HS-5 (cell line): ENCODE measurements around the gene TMEM244.
"Not testable (repeated sequence)": the region's sequence is repeated elsewhere in the genome, so short reads cannot be mapped to it uniquely, and the experiment has no call there.

Experiments
- DNase-seq: peaks from one replicate; pipeline ENCODE4 v3.0.0-alpha.2; 2012; ENCODE audit warnings: low read depth

TMEM244 gene

DNA sequence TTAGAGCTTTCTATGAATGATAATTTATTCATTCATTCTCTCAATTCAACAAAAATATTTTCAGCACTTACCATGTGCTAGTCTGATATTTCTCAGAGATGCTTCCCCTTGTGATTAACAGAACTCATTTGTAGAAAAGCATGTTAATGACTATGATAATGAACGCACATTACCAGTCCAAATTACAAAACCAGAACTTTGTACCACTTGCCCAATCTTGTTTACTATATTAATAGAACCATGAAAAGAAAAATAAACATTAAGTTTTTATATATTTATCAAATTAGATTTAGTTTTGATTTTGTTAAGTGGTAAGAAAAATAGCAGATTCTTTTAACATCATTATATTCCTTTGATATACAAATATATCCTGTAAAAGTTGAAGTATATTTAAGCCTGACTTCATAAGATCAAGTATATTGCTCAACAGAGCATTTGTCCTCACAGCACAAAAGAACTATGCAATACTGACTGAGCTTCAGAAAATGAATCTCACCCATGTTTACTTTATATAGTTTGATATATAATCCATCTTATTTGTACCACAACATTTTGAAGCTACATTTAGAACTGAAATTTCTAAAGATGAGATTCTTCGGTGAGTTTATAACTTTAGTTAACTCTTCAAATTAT lies 48.9 kb downstream of the TMEM244 start:
- DNase-seq = no peak

DNA sequence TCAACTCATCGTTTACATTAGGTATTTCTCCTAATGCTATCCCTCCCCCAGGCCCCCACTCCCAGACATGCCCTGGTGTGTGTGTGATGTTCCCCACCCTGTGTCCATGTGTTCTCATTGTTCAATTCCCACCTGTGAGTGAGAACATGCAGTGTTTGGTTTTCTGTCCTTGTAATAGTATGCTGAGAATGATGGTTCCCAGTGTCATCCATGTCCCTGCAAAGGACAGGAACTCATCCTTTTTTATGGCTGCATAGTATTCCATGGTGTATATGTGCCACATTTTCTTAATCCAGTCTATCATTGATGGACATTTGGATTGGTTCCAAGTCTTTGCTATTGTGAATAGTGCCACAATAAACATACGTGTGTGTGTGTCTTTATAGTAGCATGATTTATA lies 54.0 kb downstream of the TMEM244 start:
- not testable (repeated sequence) for DNase-seq

DNA sequence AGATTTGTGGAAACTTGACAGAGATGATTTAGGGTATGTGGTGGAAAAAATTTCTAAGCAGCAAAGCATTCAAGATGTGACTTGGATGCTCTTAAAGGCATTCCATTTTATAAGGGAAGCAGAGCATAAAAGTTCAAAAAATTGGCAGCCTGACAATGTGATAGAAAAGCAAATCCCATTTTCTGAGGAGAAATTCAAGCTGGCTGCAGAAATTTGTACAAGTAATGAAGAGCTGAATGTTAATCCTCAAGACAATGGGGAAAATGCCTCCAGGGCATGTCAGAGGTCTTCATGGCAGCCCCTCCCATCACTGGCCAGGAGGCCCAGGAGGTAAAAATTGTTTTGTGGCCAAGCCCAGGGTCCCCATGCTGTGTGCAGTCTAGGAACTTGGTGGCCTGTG lies 58.2 kb downstream of the TMEM244 start:
- DNase-seq = not testable (repeated sequence)

DNA sequence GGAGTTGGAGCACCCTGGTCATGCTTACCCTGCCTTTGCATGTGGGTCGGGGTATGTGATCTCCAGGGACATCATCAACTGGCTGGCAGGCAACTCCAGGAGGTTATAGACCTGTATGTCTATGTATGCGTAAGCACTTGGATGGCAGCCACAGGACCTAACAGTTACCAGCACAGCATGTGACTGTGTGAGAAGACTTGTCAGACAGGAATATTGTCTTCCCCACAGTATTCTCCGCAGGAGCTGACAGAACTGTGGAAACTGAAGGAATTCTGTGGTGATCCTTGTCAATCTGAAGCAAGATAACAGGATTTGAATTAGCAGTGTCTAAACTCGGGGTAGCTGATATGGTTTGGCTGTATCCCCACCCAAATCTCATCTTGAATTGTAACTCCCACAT lies 59.2 kb downstream of the TMEM244 start:
- DNase-seq = no peak

DNA sequence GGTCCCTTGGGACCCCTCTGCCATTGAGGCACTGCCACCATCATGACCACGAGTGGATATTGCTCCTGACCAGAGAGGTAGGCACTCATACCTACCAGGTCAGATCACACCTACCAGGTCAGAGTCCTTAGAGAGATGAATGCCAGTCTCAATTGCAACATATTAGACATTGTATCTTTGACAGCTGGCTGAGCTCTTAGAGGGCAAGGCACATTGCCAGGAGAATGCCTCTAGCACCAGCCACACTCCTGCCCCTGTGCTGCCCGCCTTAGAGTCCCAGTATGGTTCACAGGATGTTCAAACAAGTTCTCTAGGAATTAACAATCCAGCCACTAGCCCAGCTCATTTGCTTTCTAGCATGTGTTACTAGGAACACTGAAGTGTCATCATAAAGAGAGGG lies 65.9 kb downstream of the TMEM244 start:
- no peak for DNase-seq

DNA sequence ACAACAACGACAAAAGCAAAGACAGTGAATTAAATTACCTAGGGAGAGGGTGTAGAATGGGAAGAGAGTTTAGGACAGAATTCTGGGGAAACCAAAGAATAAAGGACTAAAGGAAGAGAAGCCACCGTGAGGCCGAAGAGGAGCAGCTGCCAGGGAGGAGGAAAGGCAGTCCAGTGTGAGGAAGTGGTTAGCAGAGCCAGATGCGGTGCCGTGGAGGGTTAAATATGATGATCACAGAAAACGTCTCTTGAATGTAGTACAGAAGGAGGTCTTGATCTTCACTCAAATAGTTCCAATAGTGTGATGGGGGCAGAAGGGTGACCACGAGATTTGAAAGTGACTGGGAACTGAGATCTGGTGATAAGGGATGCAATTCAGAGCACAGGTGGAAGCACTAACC lies 67.7 kb downstream of the TMEM244 start:
- no peak for DNase-seq

DNA sequence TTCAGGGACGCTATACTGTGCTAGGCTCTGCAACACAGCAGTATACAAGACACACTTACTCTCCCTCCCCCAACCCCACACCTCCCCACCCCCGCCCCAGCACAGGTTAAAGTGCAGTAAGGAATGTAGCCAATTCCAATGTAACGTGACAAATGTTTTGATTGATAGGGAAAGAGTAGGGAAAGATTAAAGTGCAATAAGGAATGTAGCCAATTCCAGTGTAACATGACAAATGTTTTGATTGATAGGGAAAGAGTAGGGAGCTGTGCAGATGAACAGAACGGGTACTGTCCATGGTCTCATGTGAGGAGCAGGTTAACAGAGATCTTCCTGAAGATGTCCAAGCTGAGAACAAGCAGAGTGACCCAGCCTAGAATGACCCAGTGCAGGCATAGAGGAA lies 69.1 kb downstream of the TMEM244 start:
- no peak for DNase-seq

DNA sequence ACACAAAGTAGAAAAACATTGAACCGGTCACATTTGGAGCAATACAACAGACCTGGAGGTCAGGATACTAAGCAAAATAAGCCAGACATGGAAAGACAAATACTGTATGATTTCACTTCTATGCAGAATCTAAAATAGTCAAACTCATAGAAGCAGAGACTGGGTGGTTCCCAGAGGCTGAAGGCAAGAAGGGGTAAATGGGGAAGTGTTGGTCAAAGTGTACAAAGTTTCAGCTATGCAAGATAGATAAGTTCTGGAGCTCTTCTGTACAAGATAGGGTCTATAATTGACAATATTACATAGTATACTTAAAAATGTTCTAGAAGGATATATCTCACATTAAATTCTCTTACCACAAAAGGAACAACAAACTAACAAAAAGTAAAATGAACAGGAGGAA lies 70.3 kb downstream of the TMEM244 start:
- no peak for DNase-seq

DNA sequence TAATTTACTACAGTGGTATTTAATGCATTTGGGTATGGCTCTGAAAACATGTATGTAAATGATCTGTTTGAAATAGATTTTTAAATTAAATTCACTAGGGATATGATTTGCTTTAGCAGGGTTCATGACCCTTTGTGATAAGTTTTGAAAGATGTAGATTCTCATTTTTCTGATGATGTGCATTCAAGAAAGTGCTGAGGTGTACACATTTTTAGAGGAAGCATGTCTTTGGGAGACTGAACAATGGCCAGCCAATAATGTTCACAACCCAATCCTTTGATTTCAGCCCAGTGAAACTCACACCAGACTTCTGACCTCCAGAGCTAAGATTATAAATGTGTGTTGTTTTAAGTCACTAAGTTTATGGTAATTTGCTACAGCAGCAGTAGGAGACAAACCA lies 71.1 kb downstream of the TMEM244 start:
- no peak for DNase-seq

DNA sequence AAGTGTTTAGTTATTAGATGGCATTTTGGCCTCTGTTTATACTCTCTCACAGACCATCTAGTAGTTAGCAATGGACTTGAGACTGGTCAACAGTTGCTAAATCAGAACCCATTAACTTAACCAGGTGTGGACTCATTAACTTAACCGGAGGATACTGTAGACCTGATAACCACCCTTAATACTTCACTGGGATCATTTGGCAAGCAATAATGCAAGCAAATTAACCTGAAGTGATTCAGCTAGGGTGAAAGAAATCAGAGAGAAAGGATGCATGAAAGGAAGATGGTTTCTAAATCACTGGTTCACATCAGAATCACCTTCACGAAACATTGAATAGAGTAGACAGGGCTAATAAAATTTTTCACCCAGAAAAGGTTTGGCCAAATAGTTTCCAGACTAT lies 73.3 kb downstream of the TMEM244 start:
- DNase-seq = no peak

DNA sequence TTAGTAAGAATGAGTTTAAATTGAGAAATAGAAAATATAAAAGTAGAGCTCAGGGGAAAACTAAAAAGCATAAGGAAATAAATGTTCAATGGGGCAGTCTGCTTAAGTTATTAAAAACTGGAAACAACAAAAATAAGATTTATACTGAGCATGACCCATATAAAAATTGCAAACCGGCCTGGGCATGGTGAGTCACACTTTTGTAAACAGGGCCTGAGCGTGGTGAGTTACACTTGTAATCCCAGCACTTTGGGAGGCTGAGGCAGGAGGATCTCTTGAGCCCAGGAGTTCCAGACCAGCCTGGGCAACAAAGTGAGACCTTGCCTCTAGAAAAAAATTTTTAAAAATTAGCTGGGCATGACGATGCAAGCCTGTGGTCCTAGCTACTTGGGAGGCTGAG lies 74.6 kb downstream of the TMEM244 start:
- no peak for DNase-seq

DNA sequence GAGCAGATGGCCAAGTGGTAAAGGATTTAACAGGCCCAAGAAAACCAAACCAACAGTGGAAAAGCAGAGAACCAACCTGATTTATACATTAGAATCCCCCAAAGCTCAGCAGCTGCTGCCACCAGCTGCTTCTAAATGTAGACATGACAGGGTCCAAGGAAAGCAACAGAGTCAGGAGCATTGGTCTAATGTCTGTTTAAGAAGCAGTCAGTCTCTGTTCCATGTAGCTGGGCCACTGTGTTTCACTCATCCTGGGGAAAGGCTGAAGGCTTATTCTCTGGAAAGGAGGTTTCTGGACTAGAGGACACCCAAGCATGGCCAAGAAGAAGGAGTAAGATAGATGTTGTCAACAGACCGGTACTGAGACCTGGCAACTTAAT lies 75.4 kb downstream of the TMEM244 start:
- DNase-seq = no peak

DNA sequence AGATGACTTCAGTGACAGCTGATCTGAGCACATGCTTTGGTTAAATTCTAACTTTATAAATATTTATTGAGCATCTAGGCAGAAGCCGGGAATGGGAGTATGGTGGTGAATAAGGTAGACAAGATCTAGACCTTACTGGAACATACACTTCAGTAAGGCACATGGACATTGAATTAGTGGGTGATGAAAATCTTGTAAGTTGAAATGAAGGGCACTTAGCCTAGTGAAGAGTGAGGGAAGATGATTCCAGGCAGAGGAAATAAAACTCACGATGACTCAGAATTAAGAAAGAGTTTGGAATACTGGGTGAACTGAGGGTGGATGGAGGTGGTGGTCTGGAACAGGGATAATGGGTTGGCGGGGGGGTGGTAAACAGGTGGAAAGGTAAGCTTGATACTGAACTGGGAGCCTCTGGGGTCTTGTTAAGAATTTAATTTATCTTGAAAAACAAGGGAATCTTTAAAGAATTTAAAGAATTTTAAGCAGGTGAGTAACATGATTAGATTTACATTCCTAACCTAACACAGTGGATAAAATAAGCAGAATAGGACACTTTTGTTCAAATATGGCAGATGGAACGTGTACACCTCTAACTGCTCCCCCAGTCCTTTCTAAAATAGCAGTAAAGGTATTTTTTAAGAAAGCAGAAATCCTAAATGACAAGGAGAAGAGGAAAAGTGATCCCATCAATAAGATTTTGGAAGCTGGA lies 75.9 kb downstream of the TMEM244 start:
- DNase-seq = no peak
